CD4-positive, alpha-beta T cell (primary cell): ENCODE data around the gene SRP72. TPM values are rescaled to one million over a fixed set of nuclear protein-coding genes. Genes with fewer than 3 reads are reported as not detected.

Experiments used
- ATAC-seq: fragments of 200-7000 bp; cut with Tn5 transposase; one replicate; pipeline ENCODE4 v1.10.0; 2022; ENCODE audit warnings: mild to moderate bottlenecking; ENCODE audit not compliant: poor library complexity
- CTCF ChIA-PET: fragments of 350-600 bp; sonication (Branson Sonifier 250); formaldehyde crosslinking; loops from one replicate; lab custom pipeline; 2021; ENCODE audit warnings: antibody characterized with exemption, inconsistent platforms; lab: Charles Lee
- POLR2A ChIA-PET: fragments of 350-600 bp; sonication (Branson Sonifier 250); formaldehyde crosslinking; loops from one replicate; lab custom pipeline; 2021; ENCODE audit warnings: antibody characterized with exemption, inconsistent platforms; lab: Charles Lee
- DNase-seq, 14 experiments: peaks; one replicate each; pipeline ENCODE4 v3.0.0-alpha.2; 2013 to 2020; ENCODE audit warnings: mixed read lengths in 2 of 14
- H3K27ac ChIP-seq, 2 donors: one replicate each; pipeline versions ENCODE4 v1.5.1 to v1.7.0; 2013; ENCODE audit warnings: low read length in 2 of 2, low read depth in 1 of 2, mild to moderate bottlenecking in 1 of 2
- H3K27me3 ChIP-seq, 2 experiments: 1 replicate in 1 of 2; 2 replicates in 1 of 2; pipeline versions ENCODE4 v1.6.1 to v1.7.0; 2013; ENCODE audit warnings: low read length in 2 of 2, control low read depth in 1 of 2, mild to moderate bottlenecking in 1 of 2, moderate library complexity in 1 of 2; ENCODE audit not compliant: insufficient read depth in 2 of 2, control insufficient read depth in 1 of 2
- H3K36me3 ChIP-seq: one replicate; pipeline ENCODE4 v1.6.1; 2013; ENCODE audit warnings: low read length, control low read depth; ENCODE audit not compliant: insufficient read depth
- H3K4me1 ChIP-seq: one replicate; pipeline ENCODE4 v1.6.1; 2013; ENCODE audit warnings: low read length, control low read depth; ENCODE audit not compliant: insufficient read depth
- H3K4me3 ChIP-seq: one replicate; pipeline ENCODE4 v1.5.1; 2013; ENCODE audit warnings: mild to moderate bottlenecking, low read length, moderate library complexity
- H3K9me3 ChIP-seq, 2 experiments: 1 replicate in 1 of 2; 2 replicates in 1 of 2; pipeline versions ENCODE4 v1.6.1 to v1.7.0; 2013; ENCODE audit warnings: low read length in 2 of 2, mild to moderate bottlenecking in 2 of 2, control low read depth in 1 of 2, moderate library complexity in 1 of 2; ENCODE audit not compliant: control insufficient read depth in 1 of 2, insufficient read depth in 1 of 2
- H3K27ac Mint-ChIP-seq: one replicate; pipeline ENCODE4 v1.8.0; 2020; ENCODE audit warnings: mixed read lengths
- H3K27me3 Mint-ChIP-seq: one replicate; pipeline ENCODE4 v1.8.0; 2021; ENCODE audit warnings: mixed read lengths
- H3K36me3 Mint-ChIP-seq: one replicate; pipeline ENCODE4 v1.8.0; 2021; ENCODE audit warnings: low read depth, mixed read lengths
- H3K4me1 Mint-ChIP-seq: one replicate; pipeline ENCODE4 v1.8.0; 2021; ENCODE audit warnings: low read depth, mixed read lengths
- H3K4me3 Mint-ChIP-seq: one replicate; pipeline ENCODE4 v1.8.0; 2020; ENCODE audit warnings: mild to moderate bottlenecking, mixed read lengths
- H3K9me3 Mint-ChIP-seq: one replicate; pipeline ENCODE4 v1.8.0; 2020; ENCODE audit warnings: mixed read lengths
- CTCF ChIP-seq: fragments of 200-600 bp; IDR thresholded peaks from one replicate; pipeline ENCODE4 v1.8.0; 2022; ENCODE audit warnings: antibody characterized with exemption, mild to moderate bottlenecking
- intact Hi-C, 2 experiments: fragments of 100-400 bp; cut with DNase I in 1 of 2; cut with micrococcal nuclease in 1 of 2; formaldehyde crosslinking; loops; one replicate each; pipeline versions ENCODE4 v1.15.1 to v1.9.0; 2023 to 2025; cut with DNase I, micrococcal nuclease
- total RNA-seq, 174 experiments: library from RNA in 2 of 174; stranded (reverse) in 2 of 174; gene quantifications; one replicate each; pipeline ENCODE4 v1.2.3 and lab custom pipeline; 2021 to 2026

SRP72 gene
- total RNA-seq, 2 experiments from 2014 or later = 108 to 119 TPM

GRCh38 chr4:56535915-56536314, 68.5 kb downstream of the SRP72 start:
- H3K4me3 Mint-ChIP-seq = no peak overlapping the region
- Histone ChIP-seq H3K4me3 (no peak overlapping the region), H3K36me3 (no peaks in the 10 kb centered on the region), H3K4me1 (peaks cover 9% of the 10 kb centered on the region), H3K27me3 (peaks cover 20 to 31% of the 10 kb centered on the region in 2 experiments), H3K27ac (no peak overlapping the region), H3K9me3 (no peaks in the 10 kb centered on the region)
- ATAC-seq = no peak
- no peak overlapping the region for H3K27ac Mint-ChIP-seq
- no peaks in the 10 kb centered on the region for H3K9me3 Mint-ChIP-seq
- H3K27me3 Mint-ChIP-seq = peaks cover 20% of the 10 kb centered on the region
- no peak for DNase-seq
- no peak for TF ChIP-seq CTCF
- intact Hi-C loops = no loop called here
- CTCF ChIA-PET = interaction anchor here (0.5 kb wide), 1 partner anchor 291 kb away, joined by 4 read pairs; no protein-coding TSS in a partner anchor
- POLR2A ChIA-PET = no interaction called here
- H3K36me3 Mint-ChIP-seq = no peaks in the 10 kb centered on the region
- H3K4me1 Mint-ChIP-seq = no peaks in the 10 kb centered on the region

GRCh38 chr4:56537147-56537546, 69.7 kb downstream of the SRP72 start:
- intact Hi-C loops = no loop called here
- H3K9me3 ChIP-seq = no peaks in the 10 kb centered on the region
- H3K4me3 Mint-ChIP-seq = no peak overlapping the region
- no peaks in the 10 kb centered on the region for H3K4me1 ChIP-seq
- no peaks in the 10 kb centered on the region for H3K36me3 ChIP-seq
- no peak overlapping the region for H3K27ac Mint-ChIP-seq
- H3K4me1 Mint-ChIP-seq = no peaks in the 10 kb centered on the region
- no peaks in the 10 kb centered on the region for H3K36me3 Mint-ChIP-seq
- H3K27me3 ChIP-seq = peaks cover 20 to 26% of the 10 kb centered on the region in 2 experiments
- POLR2A ChIA-PET = no interaction called here
- CTCF ChIA-PET = no interaction called here
- DNase-seq (no peak), ATAC-seq (no peak)
- no peak for TF ChIP-seq CTCF
- H3K9me3 Mint-ChIP-seq = no peaks in the 10 kb centered on the region
- H3K27me3 Mint-ChIP-seq = peaks cover 21% of the 10 kb centered on the region
- H3K4me3 ChIP-seq = no peak overlapping the region
- no peak overlapping the region for H3K27ac ChIP-seq

- Histone ChIP-seq H3K4me3 (no peak overlapping the region), H3K36me3 (no peaks in the 10 kb centered on the region), H3K27ac (no peak overlapping the region), H3K9me3 (no peaks in the 10 kb centered on the region), H3K4me1 (peaks cover 4% of the 10 kb centered on the region), H3K27me3 (peaks cover under 1 to 8% of the 10 kb centered on the region in 2 experiments)
- H3K27ac Mint-ChIP-seq = no peak overlapping the region
- intact Hi-C loops = loop anchor here (5.0 kb wide), 3 partner anchors 34 to 594 kb away; partner anchors contain the start of genes ARL9 (in 2 of the 2), CEP135 (in 1 of the 2) and SRP72 (in 1 of the 2)
- no peak for TF ChIP-seq CTCF
- no peak for ATAC-seq
- no peaks in the 10 kb centered on the region for H3K9me3 Mint-ChIP-seq
- H3K27me3 Mint-ChIP-seq = peaks cover 26% of the 10 kb centered on the region
- CTCF ChIA-PET = no interaction called here
- no peaks in the 10 kb centered on the region for H3K36me3 Mint-ChIP-seq
- H3K4me1 Mint-ChIP-seq = peaks cover 16% of the 10 kb centered on the region
- POLR2A ChIA-PET = no interaction called here
- DNase-seq = no peak
- H3K4me3 Mint-ChIP-seq = no peak overlapping the region
Measured at GRCh38 chr4:56540826-56541225, 73.4 kb downstream of the SRP72 start.
